PC-9 (cell line): ENCODE results near the gene KCNF1.

Experiments used
- EZH2 ChIP-seq: fragments of 200-600 bp; sonication (generic); IDR thresholded peaks from 2 replicates; pipeline ENCODE4 v1.8.0; 2017; ENCODE audit warnings: antibody characterized with exemption, low read depth
- TF ChIP-seq, protein P1 (sequence below): fragments of 200-600 bp; sonication (generic); conservative IDR thresholded peaks from 2 replicates; pipeline ENCODE4 v1.6.1; 2017; ENCODE audit warnings: mixed run types, antibody characterized with exemption, mild to moderate bottlenecking, moderate library complexity

DNA sequence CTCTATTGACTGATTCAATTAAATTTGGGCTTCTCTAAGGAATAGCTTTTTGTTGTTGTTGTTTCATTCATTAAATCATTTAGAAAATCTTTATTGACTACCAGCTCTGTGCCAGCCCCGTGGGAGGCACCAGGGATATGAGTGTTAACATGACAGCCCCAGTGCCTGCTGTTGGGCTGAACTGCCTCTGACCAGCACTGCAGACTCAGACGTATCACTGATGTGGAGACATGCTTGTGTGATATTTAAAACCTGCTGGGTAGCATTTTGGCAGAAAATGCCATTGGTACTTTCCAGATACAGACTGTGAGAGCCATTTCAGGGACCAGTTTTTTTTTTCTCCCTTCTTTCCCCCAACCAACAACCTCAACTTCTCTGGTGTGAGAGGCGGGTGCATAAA is 38.6 kb upstream of the KCNF1 start:
- TF ChIP-seq, protein P1, sequence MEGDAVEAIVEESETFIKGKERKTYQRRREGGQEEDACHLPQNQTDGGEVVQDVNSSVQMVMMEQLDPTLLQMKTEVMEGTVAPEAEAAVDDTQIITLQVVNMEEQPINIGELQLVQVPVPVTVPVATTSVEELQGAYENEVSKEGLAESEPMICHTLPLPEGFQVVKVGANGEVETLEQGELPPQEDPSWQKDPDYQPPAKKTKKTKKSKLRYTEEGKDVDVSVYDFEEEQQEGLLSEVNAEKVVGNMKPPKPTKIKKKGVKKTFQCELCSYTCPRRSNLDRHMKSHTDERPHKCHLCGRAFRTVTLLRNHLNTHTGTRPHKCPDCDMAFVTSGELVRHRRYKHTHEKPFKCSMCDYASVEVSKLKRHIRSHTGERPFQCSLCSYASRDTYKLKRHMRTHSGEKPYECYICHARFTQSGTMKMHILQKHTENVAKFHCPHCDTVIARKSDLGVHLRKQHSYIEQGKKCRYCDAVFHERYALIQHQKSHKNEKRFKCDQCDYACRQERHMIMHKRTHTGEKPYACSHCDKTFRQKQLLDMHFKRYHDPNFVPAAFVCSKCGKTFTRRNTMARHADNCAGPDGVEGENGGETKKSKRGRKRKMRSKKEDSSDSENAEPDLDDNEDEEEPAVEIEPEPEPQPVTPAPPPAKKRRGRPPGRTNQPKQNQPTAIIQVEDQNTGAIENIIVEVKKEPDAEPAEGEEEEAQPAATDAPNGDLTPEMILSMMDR: no peak
- no peak for TF ChIP-seq EZH2
